GM12801 (cell line): Measurements from ENCODE around the gene DES.

Source experiments
- CTCF ChIP-seq: IDR thresholded peaks from one replicate; pipeline ENCODE4 v1.5.1; 2011; ENCODE audit warnings: control low read depth; ENCODE audit not compliant: insufficient read length; ENCODE audit errors: extremely low read depth

Gene DES

GRCh38 chr2:219425238-219426067 is 7.3 kb downstream of the DES start:
- no peak for TF ChIP-seq CTCF

- no peak for TF ChIP-seq CTCF
These were observed 7.9 kb downstream of the DES start for GRCh38 chr2:219426068-219426443.

GRCh38 chr2:219426534-219427136 is 8.5 kb downstream of the DES start:
- TF ChIP-seq CTCF = no peak

- TF ChIP-seq CTCF = no peak
These were observed 10.3 kb downstream of the DES start for GRCh38 chr2:219428469-219428868.

- no peak for TF ChIP-seq CTCF
These were observed 11.9 kb downstream of the DES start for GRCh38 chr2:219429958-219430606.

GRCh38 chr2:219430633-219431615 is 12.7 kb downstream of the DES start:
- no peak for TF ChIP-seq CTCF
